ENCODE data around the gene COX19.
"Not testable (repeated sequence)": the region's sequence is repeated elsewhere in the genome, so short reads cannot be mapped to it uniquely, and the experiment has no call there.

The COX19 gene

DNA sequence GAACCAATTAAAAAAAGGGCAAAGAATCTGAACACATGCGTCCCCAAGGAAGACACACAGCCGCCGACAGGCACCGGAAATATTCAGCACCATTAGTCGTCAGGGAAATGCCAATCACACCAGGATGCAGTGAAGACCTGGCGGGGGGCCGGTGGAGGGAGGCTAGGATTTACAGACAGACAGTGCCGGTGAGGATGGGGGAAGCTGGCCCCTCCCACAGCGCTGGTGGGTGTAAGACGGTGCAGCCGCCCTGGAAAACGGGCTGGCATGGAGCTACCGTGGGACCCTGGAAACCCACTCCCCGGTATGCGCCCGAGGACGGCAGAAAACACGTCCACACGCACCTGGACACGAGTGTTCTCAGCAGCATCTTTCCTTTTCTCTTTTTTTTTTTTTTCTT, 16.1 kb downstream of the COX19 start:
- DNase-seq: no peak

DNA sequence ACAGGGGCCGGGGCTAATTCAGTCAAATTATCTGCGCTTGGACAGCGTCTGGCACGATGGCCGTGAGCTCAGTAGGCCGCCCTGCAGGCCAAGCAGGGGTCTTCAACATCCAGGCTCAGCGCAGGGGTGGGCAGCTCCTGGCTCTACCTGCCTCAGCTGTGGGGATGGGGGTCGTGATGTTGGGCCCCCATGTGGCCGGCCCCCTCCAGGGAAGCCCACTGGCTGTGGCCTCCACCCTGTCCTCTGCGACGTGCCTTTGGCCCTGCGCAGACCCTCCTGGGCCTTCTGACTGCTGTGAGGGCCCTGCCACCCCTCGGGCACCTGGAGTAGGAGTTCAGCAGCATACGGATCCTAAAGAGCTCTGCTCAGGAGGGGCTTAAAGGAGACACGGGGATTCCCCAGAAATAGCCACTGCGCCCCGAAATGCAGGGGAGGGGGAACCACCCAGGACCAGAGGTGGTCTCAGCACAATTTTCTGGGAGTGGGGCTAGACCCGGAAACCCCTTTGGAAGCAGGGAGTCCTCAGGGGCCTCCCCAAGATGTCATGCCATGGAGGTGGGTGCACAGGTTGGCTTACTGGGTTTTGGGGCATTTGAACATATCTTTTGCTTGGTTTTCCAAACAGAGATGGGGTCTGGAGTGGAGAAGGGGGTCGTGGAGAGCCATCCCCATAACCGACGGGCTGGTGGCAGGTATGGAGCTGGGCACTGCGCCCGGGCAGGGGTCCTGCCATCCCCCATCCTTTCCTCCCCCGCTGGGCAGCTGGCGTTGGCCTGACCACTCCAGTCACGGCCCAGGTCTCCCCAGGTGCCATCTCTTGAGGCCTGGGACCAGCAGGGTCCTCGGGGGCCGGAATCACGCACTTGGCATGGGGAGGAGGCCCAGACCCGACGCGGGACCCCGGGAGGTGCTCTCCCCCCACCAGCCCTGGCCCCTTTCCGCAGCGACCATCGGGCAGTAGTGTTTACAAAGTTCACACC, 16.8 kb downstream of the COX19 start:
- no peak for DNase-seq

DNA sequence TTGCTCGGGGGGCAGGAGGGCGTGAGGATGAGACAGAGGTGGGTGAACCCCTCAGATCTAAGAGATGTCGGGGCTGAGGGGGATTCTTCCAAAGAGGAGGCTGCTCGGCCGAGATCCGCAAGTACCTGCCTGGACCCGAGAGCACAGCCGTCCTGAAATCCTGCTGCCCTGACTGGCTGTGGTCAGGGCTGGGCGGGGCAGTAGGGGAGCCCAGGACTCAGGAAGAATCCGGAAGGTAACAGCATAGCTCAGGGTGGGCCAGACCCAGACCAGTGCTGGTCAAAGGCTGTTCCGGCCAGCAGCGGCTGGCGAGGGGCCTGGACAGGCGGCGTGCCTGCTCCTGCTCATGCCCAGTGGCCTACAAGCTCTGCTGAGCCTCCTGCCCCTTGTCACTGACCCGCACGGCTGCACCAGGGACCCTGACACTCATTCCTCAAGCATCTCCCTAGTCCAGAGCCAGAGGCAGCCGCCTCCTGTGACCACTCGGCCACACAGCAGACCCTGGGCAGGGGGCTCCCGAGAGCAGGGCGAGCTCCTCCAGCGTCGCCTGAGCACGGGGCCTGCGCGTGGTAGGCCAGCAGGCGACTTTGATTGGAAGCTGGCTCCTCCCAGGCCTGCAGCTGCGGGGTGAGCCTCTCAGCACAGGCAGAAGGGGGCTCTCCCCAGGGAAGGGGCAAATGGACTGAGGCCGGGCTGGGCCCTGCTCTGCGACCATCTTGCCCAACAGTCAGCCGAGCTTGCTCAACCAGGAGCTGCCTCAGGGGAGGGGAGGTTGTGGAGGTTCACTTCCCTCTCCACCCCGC, 17.7 kb downstream of the COX19 start:
- no peak for DNase-seq

DNA sequence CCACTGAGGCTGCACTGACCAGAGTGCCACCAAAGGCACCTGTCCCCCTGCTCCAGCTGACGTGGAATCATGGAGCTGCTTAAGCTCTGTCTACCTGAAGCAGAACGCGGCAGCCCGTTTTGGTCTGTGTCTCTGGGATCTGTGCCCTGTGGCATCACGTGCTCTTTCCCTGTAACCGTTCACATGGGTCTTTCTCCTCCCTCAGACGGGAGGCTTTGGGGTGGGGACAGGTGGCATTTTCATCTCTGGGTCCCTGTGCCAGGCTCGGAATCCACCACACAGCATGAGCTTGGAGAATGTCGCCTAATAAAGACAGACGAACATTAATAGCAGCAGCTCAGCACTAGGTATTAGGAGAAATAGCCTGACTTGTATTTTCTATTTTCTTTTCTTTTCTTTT, 19.3 kb downstream of the COX19 start:
- DNase-seq: no peak

DNA sequence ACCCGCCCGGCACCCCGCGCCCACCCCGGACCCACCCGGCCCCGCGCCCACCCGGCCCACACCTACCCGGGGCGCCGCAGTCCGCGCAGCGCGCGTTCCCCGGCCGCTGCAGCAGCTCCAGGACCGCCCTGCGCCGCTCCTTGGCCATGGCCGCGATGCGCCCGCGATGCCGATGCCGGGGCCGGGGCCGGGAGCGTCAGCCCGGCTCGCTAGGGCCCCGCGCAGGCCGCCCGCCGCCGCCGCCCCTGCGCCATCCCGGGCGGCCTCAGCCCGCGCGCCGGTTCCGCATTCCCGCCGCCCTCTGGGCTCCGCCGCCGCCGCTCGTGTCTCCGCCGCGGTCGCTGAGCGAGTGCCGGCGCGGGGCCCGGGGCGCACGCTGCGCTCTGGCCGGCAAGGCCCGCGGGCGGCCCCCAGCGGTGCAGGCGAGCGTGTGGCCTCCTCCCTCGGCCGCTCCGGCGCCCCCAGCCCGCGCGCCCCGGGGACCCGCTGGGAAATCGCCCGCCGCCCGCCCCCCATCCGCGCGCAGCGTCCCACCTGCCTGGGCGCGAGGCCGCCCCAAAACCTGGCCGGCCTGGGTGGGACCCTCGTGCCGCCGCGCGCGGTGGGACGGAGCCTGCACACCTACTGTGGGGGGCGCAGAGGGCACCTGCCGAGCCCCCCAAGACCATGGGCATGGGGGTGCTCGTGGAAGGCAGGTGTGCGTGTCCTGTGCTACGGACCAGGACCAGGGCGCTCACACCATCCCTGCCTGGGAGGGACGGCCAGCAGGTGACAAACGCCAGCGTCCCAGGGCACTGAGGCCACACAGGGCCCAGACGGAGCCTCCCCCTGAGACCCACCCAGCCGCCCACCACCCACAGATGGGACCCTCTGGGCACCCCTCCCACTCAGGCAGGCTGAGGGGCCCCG, 20.8 kb downstream of the COX19 start, which contains the start of gene ADAP1:
Gene ADAP1, minus strand, starts transcription at position 351 of the 909 bp plus-strand sequence. Its CDS starts 203 bp downstream, at position 148.
- peak; percentile 70 for DNase-seq

DNA sequence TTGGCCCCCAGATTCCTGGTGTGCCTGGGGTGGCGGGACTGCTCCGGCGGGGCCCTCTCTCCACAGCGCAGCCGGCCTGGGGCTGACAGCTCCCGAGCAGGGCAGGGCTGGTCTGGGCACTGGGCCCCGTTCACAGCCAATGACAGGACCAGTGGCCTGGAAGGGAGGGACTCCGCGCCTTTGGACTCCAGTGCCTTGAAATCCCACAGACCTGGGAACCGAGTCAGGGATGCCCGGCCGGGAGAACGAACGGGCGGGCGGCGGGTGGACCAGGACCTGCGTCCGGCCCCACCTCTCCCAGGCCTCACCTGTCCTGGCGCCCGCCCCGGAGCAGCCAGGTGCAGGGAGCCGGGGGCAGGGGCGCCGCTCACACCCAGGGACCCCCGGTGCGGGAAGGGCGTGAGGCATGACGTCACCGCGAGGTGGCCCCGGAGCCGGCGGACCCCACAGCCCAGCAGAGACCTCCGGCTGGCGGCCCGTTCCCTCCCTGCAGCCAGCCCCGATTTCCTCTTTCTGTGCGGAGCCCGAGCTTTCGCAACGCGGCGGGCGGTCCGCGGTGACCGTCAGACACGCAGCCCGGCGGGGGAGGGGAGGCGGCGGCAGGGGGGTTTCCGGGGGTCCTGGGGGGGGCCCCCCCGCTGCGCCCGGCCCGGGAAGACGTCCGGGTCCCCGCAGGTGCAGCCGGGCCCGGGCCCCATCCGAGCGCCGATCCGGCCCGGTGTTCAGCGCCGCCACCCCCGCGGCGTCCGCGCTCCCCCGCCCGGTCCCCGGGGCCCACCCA, 21.6 kb downstream of the COX19 start:
- peak; percentile 33 for DNase-seq

DNA sequence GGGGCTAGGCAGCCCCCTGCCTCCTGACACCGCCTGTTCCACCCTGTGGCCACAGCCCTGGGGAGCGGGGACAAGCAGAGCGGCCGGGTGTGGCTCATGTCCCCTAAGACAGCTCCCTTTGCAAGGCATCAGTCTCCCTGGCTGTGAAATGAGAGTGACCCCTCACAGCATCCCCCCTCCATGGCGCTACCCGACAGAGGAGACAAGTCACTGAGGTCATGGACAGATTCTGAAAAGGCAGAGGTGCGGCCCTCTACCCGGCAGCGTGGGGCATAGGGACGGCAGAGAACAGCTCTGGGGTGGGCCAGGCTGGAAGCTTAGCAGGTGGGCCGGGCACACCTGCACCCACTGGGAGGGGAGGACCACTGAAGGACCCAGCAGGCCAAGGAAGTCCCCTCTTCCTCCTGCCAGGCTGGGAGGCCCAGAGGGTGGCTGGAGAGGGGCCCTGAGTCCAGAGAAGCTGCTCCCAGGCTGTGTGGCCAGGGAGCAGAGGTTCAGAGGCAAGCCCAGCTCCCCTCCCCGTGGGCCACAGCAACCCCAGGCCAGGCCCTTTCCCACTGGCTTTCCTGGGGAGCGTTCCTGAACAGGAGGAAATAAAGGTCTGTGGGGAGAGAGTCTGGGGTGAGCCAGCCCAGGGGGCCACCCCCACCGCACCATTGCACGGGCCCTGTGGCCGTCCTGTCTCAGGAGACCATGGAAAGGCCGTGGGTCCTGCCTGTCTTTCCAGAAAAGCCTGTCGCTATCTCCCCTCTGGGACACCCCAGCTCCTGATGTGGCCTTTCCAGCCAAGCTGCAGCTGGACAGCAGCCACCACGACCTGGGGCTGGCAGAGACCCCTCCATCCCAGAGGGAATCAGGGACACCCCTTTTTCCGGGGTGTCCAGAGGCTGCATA, 22.6 kb downstream of the COX19 start:
- DNase-seq: no peak

DNA sequence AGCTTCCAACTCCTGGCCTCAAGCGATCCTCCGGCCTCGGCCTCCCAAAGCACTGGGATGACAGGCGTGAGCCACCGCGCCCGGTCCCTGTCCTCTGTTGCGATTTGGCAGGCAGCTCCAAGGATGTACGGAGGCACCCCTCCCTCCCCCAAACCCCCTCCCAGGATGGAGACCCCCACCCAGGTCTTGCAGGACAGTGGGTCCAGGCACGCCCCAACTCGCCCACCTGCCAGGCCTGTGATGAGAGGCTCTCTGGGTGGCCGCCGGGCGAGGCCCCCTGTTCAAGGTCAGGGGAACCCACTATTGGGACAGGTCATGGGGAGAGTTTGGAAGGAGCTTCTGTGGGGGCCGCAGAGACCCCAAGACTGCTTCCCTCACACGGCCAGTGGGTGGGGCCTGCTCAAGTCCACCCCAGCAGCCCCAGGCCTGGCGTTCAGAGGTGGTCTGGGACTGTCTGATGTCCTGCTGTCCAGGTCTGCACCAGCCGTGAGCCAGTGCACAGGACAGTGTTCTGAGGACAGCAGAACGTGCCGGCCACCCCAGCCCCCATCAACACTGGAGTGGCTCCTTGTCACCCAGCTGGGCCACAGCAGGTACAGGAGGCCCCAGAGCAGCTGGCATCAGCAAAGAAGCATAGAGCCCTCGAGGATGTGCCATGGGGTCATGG, 23.3 kb downstream of the COX19 start:
- no peak for DNase-seq

DNA sequence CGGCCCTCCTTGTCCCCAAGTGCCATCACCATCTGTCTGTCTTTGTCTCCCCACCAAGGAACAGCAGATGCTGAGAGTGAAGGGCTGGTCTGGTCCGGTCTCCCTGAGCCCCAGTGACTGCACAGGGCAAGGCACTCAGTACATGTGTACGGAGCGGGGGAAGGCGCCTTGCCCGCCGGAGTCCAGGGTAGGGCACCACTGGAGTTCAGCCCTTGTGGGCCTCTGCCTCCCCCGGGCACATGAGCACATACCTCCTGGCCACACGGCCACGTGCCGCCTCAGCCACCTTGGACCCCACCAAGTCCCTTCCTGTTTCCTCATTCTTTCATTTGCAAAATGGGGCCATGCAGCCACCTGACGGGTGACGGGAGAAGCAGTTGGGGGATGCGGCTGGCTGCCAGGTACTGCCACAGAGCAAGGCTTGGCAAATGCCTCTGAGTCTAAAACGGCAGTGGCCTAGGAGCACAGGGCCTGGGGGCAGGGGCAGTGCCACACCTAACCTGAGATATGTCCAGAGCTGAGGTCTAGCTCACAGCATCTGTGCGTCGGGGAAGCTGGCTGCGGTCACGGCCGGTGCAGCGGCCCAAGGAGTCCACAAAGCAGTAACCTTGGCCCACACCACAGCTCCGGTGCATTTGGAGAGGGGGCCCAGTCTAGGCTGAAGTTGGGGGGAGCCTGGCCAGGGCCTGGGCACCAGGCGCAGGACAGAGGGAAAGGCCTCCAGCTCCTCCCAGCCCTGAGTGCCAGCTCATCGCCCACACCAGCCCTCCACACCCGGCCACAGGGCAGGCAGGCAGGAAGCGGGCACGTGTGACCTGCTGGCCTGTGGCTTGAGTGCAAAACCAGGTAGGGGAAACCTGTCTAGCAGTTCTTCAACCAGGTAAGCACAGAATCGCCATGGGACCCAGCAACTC, 26.1 kb downstream of the COX19 start:
- DNase-seq: no peak

DNA sequence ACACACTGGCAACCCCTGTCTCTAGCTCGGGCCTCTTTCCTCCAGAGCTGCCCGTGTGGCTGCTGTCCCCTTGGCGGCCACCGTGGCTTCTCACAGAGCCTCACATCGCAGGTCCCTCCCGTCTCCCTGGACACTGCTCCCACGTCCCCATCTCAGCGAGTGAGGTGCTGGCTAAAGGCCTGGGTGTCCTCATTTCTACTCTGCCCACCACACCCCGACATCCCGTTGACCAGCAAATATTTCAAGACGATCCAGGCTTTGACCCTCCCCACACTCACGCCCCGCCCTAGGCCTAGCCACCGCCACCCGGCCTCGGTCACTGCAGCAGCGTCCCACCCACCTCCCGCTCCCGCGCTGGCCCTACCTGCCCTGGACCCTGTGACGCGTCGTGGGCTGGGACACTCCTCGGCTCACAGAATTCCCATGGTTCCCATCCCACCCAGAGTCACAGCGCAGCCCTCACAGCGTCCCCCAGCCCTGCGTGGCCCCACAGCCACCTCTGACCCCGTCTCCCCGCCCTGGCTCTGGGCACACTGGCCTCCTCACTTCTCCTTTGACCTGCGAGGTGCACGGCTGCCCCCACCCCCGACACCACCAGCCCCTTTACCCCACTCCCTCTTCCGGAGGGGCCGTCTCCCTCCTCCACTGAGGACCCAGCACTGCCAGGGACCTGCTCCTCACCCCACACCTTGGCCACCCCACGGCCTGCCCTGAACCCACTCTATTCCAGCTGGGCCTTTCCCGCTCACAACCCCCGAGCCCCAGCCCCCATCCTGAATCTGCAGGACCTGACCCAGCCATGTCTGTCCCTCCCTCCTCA, 27.7 kb downstream of the COX19 start:
- DNase-seq: no peak

DNA sequence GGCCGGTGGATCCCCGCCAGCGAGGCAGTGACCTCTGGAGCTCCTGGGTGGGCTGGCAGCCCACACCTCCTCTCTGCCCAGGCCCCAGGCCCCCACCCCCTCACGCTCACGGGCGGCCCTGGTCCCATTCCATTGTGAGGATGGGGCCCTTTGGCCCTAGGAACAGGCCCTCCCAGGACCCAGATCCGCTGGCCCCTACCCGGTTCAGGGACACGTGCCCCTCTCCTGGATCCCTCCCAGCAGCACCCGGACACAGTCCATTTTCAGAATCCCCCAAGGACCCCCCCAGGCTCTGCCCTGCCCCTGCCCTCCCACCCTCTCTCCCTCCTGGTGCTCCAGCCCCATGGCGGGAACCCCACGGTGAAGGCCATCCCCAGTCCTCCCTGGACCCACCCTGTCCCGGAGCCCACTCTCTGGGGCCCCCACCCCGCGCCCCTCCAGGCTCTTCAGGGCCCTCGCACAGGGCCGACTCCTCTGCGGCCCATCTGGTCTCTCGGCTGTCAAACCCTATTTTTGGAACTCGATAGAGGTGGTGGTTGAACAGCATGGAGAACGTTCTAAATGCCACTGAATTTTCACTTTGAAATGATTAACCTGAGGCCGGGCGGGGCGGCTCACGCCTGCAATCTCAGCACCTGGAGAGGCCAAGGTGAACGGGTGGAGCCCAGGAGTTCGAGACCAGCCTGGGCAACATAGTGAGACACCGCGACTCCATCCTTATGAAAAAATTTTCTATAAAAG, 28.9 kb downstream of the COX19 start:
- DNase-seq: no peak

DNA sequence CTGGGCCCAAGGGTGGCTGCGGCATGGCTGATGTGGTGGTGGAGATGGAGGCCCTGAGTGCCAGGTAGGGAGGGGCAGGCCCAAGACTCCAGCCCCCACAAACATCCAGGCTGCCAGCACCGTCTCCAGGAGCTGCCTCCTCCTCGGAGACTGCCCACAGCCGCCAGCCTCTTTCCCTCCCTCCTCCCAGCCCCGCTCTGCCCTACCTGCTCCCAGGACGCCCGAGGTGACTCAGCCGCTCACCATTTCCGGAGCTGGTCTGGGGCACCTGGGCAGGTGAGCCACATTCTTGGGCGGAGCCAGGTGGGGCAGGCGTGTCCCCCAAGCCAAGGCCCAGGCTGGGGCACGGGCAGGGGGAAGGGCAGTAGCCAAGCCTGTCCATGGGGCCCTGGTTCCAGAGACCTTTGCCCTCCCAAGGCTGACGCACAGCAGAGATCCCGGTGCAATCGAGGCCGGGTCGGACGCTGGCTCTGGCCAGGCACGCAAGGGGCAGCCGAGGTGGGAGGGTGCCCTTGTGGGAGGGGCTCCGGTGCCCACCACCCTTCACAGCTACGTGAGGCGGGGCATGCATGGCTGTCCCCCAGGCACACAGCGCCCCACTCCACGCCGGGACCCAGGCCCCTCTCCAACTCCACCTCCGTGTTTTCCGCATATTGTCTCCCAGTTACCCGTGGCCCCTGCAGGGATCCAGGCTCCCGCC, 29.6 kb downstream of the COX19 start:
- DNase-seq: no peak

DNA sequence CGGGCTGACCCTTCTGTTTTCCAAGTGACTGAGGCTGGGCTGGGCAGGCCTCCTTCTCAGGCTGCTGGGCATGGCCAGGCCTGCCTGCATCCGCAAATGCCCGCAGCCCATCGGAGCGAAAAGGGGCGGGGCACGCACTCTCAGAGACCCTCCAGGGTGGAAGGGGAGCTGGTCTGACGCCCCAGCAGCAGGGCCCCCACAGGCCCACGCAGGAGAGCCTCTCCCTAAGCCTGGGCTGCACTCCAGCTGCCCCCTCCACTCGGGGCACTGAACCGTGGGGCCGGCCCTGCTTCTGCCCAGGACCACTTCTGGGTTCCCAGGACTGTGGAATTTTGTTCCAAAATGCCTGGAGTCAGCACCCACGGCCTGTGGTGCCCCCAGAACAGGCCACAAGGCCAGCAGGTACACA, 30.2 kb downstream of the COX19 start:
- no peak for DNase-seq

DNA sequence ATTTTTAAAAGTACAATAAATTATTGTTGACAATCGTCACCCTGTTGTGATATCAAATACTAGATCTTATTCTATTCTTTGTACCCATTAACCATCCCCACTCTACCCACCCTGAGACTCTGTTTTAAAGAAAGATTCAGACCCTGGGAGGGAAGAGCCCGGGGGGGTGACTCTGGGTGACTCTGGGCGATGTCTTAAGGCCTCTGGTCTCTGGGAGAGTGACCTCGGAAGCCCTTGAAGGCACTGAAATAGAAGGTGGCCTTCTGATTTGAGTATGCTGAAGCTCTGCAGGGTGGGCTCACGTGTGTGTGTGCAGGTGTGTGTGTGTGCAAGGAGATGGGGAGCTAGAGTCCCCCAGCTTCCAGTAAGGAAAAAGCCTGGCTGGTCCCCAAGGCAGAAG, 30.6 kb downstream of the COX19 start:
- DNase-seq: no peak

DNA sequence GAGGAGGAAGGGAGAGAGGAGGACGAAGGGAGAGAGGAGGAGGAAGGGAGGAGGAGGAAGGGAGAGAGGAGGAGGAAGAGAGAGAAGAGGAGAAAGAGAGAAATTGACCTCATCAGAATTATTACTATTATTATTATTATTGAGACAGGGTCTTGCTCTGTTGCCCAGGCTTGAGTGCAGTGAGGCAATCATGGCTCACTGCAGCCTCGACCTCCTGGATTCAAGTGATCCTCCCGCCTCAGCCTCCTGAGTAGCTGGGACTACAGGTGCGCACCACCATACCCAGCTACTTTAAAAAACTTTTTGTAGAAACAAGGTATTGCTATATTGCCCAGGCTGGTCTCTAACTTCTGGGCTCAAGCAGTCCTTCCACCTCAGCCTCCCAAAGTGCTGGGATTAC, 31.6 kb downstream of the COX19 start:
- not testable (repeated sequence) for DNase-seq

DNA sequence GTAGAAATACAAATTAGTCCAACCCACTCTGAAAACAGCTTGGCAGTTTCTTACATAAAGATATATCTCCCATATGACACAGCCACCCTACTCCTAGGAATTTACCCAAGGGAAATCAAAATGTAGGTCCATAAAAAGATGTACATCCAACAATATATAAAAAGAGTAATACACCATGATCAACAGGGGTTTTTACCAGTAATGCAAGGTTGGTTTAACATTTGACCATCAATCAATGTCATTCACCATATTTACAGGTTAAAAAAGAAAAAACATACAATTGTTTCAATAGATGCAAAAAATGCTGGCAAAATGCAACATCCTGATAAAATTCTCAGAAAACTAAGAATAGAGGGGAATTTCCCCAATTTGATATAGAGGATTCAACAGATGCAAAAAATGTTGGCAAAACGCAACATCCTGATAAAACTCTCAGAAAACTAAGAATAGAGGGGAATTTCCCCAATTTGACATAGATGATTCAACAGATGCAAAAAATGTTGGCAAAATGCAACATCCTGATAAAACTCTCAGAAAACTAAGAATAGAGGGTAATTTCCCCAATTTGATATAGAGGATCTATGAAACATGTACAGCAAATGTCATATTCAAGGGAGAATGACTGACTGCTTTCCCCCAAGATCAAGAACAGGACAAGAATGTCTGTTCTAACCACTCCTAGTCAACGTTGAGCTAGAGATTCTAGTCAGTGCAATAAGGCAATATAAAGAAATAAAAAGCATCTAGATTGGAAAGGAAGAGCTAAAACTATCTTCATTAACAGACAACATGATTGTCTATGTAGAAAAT, 34.5 kb downstream of the COX19 start:
- DNase-seq: no peak

Measured in activated CD8-positive, alpha-beta memory T cell treated with anti-CD3 and anti-CD28 coated beads, Interleukin-2, amount 50 U/mL, for 4 hours (primary cell).